WTC11 (cell line): ENCODE data around the gene HSD11B1L. TPM values are rescaled to one million over a fixed set of nuclear protein-coding genes. Genes with fewer than 3 reads are reported as not detected.

Experiments
- ATAC-seq: fragments of 200-7000 bp; cut with Tn5 transposase; 2 replicates; pipeline ENCODE4 v1.10.0; 2021; ENCODE audit warnings: mild to moderate bottlenecking, moderate library complexity
- CTCF ChIA-PET: fragments of 300-600 bp; sonication (Branson Sonifier 250); formaldehyde crosslinking; loops from one replicate; lab custom pipeline; 2021; ENCODE audit warnings: antibody characterized with exemption; lab: Charles Lee
- POLR2A ChIA-PET: fragments of 350-600 bp; sonication (Branson Sonifier 250); formaldehyde crosslinking; loops from one replicate; lab custom pipeline; 2021; ENCODE audit warnings: antibody characterized with exemption; lab: Charles Lee
- DNase-seq: peaks from one replicate; pipeline ENCODE4 v3.0.0; 2021; ENCODE audit warnings: low spot score
- H3K27ac Mint-ChIP-seq: 2 replicates; pipeline ENCODE4 v1.8.0; 2021; ENCODE audit warnings: mixed read lengths
- H3K27me3 Mint-ChIP-seq: 2 replicates; pipeline ENCODE4 v1.8.0; 2021; ENCODE audit warnings: low read depth, mild to moderate bottlenecking, moderate library complexity, mixed read lengths
- H3K36me3 Mint-ChIP-seq: 2 replicates; pipeline ENCODE4 v1.8.0; 2021; ENCODE audit warnings: mixed read lengths
- H3K4me1 Mint-ChIP-seq: 2 replicates; pipeline ENCODE4 v1.8.0; 2022; ENCODE audit warnings: mixed read lengths
- H3K4me3 Mint-ChIP-seq: 2 replicates; pipeline ENCODE4 v1.8.0; 2021; ENCODE audit warnings: mild to moderate bottlenecking, moderate library complexity, mixed read lengths
- H3K9me3 Mint-ChIP-seq: 2 replicates; pipeline ENCODE4 v1.8.0; 2021; ENCODE audit warnings: mixed read lengths
- CBFB ChIP-seq: sonication (generic); formaldehyde crosslinking; IDR thresholded peaks from 2 replicates; pipeline ENCODE4 v1.8.1; 2022; ENCODE audit warnings: mild to moderate bottlenecking, low read depth, missing genetic modification reagents
- GTF2I ChIP-seq: fragments of 250-450 bp; sonication (Bioruptor Pico); conservative IDR thresholded peaks from 2 replicates; pipeline ENCODE4 v1.4.0; 2021; ENCODE audit warnings: mild to moderate bottlenecking
- HMGA2 ChIP-seq: fragments of 250-450 bp; sonication (Bioruptor Pico); IDR thresholded peaks from 2 replicates; pipeline ENCODE4 v1.4.0; 2021; ENCODE audit warnings: mild to moderate bottlenecking, moderate library complexity
- KAT7 ChIP-seq: sonication (generic); formaldehyde crosslinking; IDR thresholded peaks from 2 replicates; pipeline ENCODE4 v1.8.1; 2023; ENCODE audit warnings: missing genetic modification reagents, mild to moderate bottlenecking, borderline replicate concordance
- MXD4 ChIP-seq: fragments of 250-450 bp; sonication (Bioruptor Pico); IDR thresholded peaks from 2 replicates; pipeline ENCODE4 v1.8.0; 2021; ENCODE audit warnings: mild to moderate bottlenecking, moderate library complexity, borderline replicate concordance
- NR2C2 ChIP-seq: sonication (generic); formaldehyde crosslinking; IDR thresholded peaks from 2 replicates; pipeline ENCODE4 v1.8.0; 2022; ENCODE audit warnings: mild to moderate bottlenecking, missing genetic modification reagents
- SMAD3 ChIP-seq: sonication (generic); formaldehyde crosslinking; IDR thresholded peaks from 2 replicates; pipeline ENCODE4 v1.8.0; 2022; ENCODE audit warnings: missing genetic modification reagents, mild to moderate bottlenecking, borderline replicate concordance
- SMAD4 ChIP-seq: sonication (generic); formaldehyde crosslinking; IDR thresholded peaks from 2 replicates; pipeline ENCODE4 v1.8.0; 2022; ENCODE audit warnings: mild to moderate bottlenecking, missing genetic modification reagents
- TCF7 ChIP-seq: sonication (generic); formaldehyde crosslinking; IDR thresholded peaks from 2 replicates; pipeline ENCODE4 v1.8.0; 2022; ENCODE audit warnings: mild to moderate bottlenecking, low read depth, missing genetic modification reagents, moderate library complexity
- TEAD4 ChIP-seq: sonication (generic); formaldehyde crosslinking; IDR thresholded peaks from 2 replicates; pipeline ENCODE4 v1.8.0; 2022; ENCODE audit warnings: mild to moderate bottlenecking, missing genetic modification reagents
- ZBTB21 ChIP-seq: sonication (generic); formaldehyde crosslinking; IDR thresholded peaks from 2 replicates; pipeline ENCODE4 v1.8.1; 2023; ENCODE audit warnings: mild to moderate bottlenecking, missing genetic modification reagents, borderline replicate concordance
- ZNF219 ChIP-seq: sonication (generic); formaldehyde crosslinking; IDR thresholded peaks from 2 replicates; pipeline ENCODE4 v1.8.0; 2023; ENCODE audit warnings: missing genetic modification reagents, mild to moderate bottlenecking, borderline replicate concordance
- ZNF232 ChIP-seq: sonication (generic); formaldehyde crosslinking; IDR thresholded peaks from 2 replicates; pipeline ENCODE4 v1.8.0; 2022; ENCODE audit warnings: mild to moderate bottlenecking, missing genetic modification reagents
- ZNF317 ChIP-seq: sonication (generic); formaldehyde crosslinking; IDR thresholded peaks from 2 replicates; pipeline ENCODE4 v1.8.1; 2023; ENCODE audit warnings: low read depth, mild to moderate bottlenecking, moderate library complexity, missing genetic modification reagents, borderline replicate concordance
- total RNA-seq: library from RNA; stranded (reverse); gene quantifications from 3 replicates; pipeline ENCODE4 v1.2.3, GENCODE V29; 2021
- TF ChIP-seq, protein P1 (sequence below): fragments of 250-450 bp; sonication (Bioruptor Pico); conservative IDR thresholded peaks from 2 replicates; pipeline ENCODE4 v1.9.0; 2021; ENCODE audit warnings: mild to moderate bottlenecking
- TF ChIP-seq, protein P2 (sequence below): sonication (generic); formaldehyde crosslinking; IDR thresholded peaks from 2 replicates; pipeline ENCODE4 v1.8.1; 2023; ENCODE audit warnings: mild to moderate bottlenecking, missing genetic modification reagents, borderline replicate concordance
- TF ChIP-seq, protein P3 (sequence below): sonication (generic); formaldehyde crosslinking; IDR thresholded peaks from 2 replicates; pipeline ENCODE4 v1.8.1; 2023; ENCODE audit warnings: mild to moderate bottlenecking, missing genetic modification reagents
- TF ChIP-seq, protein P4 (sequence below): sonication (generic); formaldehyde crosslinking; IDR thresholded peaks from 2 replicates; pipeline ENCODE4 v1.8.0; 2022; ENCODE audit warnings: mild to moderate bottlenecking, missing genetic modification reagents
- TF ChIP-seq, protein P5 (sequence below): fragments of 250-450 bp; sonication (Bioruptor Pico); IDR thresholded peaks from 2 replicates; pipeline ENCODE4 v1.9.0; 2021; ENCODE audit warnings: moderate library complexity, mild to moderate bottlenecking, inconsistent platforms, borderline replicate concordance
- TF ChIP-seq, protein P6 (sequence below): sonication (generic); formaldehyde crosslinking; IDR thresholded peaks from 2 replicates; pipeline ENCODE4 v1.8.0; 2023; ENCODE audit warnings: mild to moderate bottlenecking, missing genetic modification reagents
- TF ChIP-seq, protein P7 (sequence below): sonication (generic); formaldehyde crosslinking; conservative IDR thresholded peaks from 2 replicates; pipeline ENCODE4 v1.8.1; 2022; ENCODE audit warnings: mild to moderate bottlenecking, missing genetic modification reagents

Gene HSD11B1L
- total RNA-seq, 1 experiment from 2014 or later: 11.8 TPM

DNA sequence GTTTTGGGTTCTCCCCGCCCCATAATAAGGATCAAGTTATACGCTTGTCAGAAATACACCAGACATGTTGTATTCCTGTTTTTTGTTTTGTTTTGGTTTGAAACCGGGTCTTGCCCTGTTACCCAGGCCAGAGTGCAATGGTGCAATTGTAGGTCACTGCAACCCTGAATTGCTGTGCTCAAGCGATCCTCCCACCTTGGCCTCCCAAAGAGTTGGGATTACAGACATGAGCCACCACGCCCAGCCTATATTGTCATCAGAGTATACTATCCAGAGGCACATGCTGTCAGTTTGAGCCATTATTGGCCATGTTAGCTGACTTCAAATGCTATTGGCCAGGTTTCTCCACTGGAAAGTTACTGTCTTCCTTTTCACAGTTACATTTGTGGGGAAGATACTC is 48.2 kb upstream of the HSD11B1L start:
- Mint-ChIP-seq H3K27me3 (no peaks in the 10 kb centered on the region), H3K4me3 (no peak overlapping the region), H3K36me3 (peaks cover 19% of the 10 kb centered on the region), H3K9me3 (no peaks in the 10 kb centered on the region), H3K4me1 (peaks cover 2% of the 10 kb centered on the region), H3K27ac (no peak overlapping the region)
- DNase-seq: no peak
- no peak for TF ChIP-seq HMGA2
- ATAC-seq: no peak
- ChIA-PET POLR2A (no interaction called here), CTCF (interaction anchor here (1.1 kb wide), 1 partner anchor 57 kb away, joined by 3 read pairs; the partner anchor contains the start of gene RPL36)

DNA sequence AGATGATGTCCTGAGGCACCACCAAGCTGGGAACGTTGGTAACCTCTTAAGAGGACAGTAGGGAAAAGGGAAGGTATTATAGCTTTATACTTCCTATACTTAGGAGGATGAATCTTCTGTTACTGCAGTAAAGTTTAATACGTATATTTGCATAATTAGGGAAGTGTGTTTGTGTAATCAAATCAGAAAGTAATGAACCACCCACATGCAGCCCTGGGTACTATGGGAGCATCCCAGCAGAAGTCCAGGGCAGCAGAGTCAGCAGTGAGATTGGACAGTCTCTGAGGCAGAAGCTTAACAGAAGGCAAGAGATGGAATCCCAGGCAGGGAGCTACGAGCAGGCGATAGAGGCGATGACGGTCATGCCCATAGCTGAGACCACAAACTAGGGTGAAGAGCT is 45.4 kb upstream of the HSD11B1L start:
- H3K36me3 Mint-ChIP-seq: peaks cover 4% of the 10 kb centered on the region
- H3K27me3 Mint-ChIP-seq: no peaks in the 10 kb centered on the region; the same call in 1 of the 2 replicates
- H3K4me3 Mint-ChIP-seq: no peak overlapping the region
- TF ChIP-seq, protein P1, sequence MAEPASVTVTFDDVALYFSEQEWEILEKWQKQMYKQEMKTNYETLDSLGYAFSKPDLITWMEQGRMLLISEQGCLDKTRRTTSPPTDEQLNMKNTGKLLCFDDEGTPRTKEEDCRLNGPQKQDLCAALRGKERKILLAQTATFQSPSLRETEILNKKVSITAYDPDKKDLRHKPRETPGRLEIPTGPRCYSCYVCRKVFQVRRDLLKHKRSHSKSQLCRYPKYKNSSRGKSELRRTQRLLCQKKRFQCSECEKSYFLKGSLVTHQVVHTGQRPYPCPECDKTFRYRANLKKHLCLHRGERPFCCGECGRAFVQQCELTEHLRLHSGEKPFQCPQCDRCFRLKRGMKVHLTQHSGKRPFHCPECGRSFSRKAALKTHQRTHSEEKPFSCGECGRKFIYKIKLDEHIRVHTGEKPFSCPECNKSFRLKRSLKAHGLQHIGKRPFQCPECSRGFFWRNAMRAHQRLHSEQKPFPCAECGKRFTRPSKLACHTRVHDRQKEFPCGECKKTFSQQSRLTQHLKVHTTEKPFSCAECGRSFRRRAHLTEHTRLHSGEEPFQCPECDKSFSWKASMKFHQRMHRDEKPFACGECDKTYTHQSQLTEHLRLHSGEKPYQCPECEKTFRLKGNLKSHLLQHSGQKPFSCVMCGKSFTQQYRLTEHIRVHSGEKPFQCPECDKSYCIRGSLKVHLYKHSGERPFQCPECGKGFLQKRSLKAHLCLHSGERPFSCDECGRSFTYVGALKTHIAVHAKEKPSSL (CRISPR knock-in tag): no peak
- TF ChIP-seq, protein P2, sequence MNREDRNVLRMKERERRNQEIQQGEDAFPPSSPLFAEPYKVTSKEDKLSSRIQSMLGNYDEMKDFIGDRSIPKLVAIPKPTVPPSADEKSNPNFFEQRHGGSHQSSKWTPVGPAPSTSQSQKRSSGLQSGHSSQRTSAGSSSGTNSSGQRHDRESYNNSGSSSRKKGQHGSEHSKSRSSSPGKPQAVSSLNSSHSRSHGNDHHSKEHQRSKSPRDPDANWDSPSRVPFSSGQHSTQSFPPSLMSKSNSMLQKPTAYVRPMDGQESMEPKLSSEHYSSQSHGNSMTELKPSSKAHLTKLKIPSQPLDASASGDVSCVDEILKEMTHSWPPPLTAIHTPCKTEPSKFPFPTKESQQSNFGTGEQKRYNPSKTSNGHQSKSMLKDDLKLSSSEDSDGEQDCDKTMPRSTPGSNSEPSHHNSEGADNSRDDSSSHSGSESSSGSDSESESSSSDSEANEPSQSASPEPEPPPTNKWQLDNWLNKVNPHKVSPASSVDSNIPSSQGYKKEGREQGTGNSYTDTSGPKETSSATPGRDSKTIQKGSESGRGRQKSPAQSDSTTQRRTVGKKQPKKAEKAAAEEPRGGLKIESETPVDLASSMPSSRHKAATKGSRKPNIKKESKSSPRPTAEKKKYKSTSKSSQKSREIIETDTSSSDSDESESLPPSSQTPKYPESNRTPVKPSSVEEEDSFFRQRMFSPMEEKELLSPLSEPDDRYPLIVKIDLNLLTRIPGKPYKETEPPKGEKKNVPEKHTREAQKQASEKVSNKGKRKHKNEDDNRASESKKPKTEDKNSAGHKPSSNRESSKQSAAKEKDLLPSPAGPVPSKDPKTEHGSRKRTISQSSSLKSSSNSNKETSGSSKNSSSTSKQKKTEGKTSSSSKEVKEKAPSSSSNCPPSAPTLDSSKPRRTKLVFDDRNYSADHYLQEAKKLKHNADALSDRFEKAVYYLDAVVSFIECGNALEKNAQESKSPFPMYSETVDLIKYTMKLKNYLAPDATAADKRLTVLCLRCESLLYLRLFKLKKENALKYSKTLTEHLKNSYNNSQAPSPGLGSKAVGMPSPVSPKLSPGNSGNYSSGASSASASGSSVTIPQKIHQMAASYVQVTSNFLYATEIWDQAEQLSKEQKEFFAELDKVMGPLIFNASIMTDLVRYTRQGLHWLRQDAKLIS (CRISPR knock-in tag): no peak
- TF ChIP-seq, protein P3, sequence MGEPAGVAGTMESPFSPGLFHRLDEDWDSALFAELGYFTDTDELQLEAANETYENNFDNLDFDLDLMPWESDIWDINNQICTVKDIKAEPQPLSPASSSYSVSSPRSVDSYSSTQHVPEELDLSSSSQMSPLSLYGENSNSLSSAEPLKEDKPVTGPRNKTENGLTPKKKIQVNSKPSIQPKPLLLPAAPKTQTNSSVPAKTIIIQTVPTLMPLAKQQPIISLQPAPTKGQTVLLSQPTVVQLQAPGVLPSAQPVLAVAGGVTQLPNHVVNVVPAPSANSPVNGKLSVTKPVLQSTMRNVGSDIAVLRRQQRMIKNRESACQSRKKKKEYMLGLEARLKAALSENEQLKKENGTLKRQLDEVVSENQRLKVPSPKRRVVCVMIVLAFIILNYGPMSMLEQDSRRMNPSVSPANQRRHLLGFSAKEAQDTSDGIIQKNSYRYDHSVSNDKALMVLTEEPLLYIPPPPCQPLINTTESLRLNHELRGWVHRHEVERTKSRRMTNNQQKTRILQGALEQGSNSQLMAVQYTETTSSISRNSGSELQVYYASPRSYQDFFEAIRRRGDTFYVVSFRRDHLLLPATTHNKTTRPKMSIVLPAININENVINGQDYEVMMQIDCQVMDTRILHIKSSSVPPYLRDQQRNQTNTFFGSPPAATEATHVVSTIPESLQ (CRISPR knock-in tag): no peak
- TF ChIP-seq ZBTB21 (CRISPR knock-in tag) (no peak), TEAD4 (no peak), NR2C2 (CRISPR knock-in tag) (no peak), SMAD3 (CRISPR knock-in tag) (no peak), ZNF317 (CRISPR knock-in tag) (no peak), MXD4 (CRISPR knock-in tag) (no peak), ZNF219 (CRISPR knock-in tag) (no peak), GTF2I (CRISPR knock-in tag) (no peak), TCF7 (CRISPR knock-in tag) (no peak), SMAD4 (CRISPR knock-in tag) (no peak), CBFB (no peak), KAT7 (CRISPR knock-in tag) (no peak), ZNF232 (no peak)
- TF ChIP-seq, protein P4, sequence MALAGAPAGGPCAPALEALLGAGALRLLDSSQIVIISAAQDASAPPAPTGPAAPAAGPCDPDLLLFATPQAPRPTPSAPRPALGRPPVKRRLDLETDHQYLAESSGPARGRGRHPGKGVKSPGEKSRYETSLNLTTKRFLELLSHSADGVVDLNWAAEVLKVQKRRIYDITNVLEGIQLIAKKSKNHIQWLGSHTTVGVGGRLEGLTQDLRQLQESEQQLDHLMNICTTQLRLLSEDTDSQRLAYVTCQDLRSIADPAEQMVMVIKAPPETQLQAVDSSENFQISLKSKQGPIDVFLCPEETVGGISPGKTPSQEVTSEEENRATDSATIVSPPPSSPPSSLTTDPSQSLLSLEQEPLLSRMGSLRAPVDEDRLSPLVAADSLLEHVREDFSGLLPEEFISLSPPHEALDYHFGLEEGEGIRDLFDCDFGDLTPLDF (CRISPR knock-in tag): no peak
- TF ChIP-seq, protein P5, sequence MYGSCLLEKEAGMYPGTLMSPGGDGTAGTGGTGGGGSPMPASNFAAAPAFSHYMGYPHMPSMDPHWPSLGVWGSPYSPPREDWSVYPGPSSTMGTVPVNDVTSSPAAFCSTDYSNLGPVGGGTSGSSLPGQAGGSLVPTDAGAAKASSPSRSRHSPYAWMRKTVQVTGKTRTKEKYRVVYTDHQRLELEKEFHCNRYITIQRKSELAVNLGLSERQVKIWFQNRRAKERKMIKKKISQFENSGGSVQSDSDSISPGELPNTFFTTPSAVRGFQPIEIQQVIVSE (CRISPR knock-in tag): no peak
- TF ChIP-seq, protein P6, sequence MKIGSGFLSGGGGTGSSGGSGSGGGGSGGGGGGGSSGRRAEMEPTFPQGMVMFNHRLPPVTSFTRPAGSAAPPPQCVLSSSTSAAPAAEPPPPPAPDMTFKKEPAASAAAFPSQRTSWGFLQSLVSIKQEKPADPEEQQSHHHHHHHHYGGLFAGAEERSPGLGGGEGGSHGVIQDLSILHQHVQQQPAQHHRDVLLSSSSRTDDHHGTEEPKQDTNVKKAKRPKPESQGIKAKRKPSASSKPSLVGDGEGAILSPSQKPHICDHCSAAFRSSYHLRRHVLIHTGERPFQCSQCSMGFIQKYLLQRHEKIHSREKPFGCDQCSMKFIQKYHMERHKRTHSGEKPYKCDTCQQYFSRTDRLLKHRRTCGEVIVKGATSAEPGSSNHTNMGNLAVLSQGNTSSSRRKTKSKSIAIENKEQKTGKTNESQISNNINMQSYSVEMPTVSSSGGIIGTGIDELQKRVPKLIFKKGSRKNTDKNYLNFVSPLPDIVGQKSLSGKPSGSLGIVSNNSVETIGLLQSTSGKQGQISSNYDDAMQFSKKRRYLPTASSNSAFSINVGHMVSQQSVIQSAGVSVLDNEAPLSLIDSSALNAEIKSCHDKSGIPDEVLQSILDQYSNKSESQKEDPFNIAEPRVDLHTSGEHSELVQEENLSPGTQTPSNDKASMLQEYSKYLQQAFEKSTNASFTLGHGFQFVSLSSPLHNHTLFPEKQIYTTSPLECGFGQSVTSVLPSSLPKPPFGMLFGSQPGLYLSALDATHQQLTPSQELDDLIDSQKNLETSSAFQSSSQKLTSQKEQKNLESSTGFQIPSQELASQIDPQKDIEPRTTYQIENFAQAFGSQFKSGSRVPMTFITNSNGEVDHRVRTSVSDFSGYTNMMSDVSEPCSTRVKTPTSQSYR: no peak
- TF ChIP-seq, protein P7, sequence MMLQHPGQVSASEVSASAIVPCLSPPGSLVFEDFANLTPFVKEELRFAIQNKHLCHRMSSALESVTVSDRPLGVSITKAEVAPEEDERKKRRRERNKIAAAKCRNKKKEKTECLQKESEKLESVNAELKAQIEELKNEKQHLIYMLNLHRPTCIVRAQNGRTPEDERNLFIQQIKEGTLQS (CRISPR knock-in tag): no peak
- H3K4me1 Mint-ChIP-seq: peaks cover 3% of the 10 kb centered on the region
- ATAC-seq (no peak), DNase-seq (no peak)
- ChIA-PET POLR2A (interaction anchor here (1.4 kb wide), 1 partner anchor 13 kb away, joined by 6 read pairs; the partner anchor contains the start of genes SAFB and SAFB2), CTCF (no interaction called here)
- no peaks in the 10 kb centered on the region for H3K9me3 Mint-ChIP-seq
- peak overlapping the region; percentile 35 for H3K27ac Mint-ChIP-seq
